GM15510 (cell line): ENCODE results near the gene MICAL3.

Source experiments
- POLR2A ChIP-seq: IDR thresholded peaks from 3 replicates; pipeline ENCODE4 v1.6.1; 2011; ENCODE audit warnings: borderline replicate concordance; ENCODE audit not compliant: insufficient read length; ENCODE audit errors: extremely low read depth

The MICAL3 gene

GRCh38 chr22:17787716-17788330 lies 236.5 kb downstream of the MICAL3 start:
- TF ChIP-seq POLR2A, result no peak

GRCh38 chr22:17787241-17787640 lies 237.1 kb downstream of the MICAL3 start:
- TF ChIP-seq POLR2A, result no peak

GRCh38 chr22:17786435-17787161 lies 237.8 kb downstream of the MICAL3 start:
- no peak for TF ChIP-seq POLR2A

GRCh38 chr22:17785185-17786184 lies 238.9 kb downstream of the MICAL3 start:
- no peak for TF ChIP-seq POLR2A

GRCh38 chr22:17784776-17785175 lies 239.6 kb downstream of the MICAL3 start:
- TF ChIP-seq POLR2A, result no peak

GRCh38 chr22:17783773-17784480 lies 240.4 kb downstream of the MICAL3 start:
- no peak for TF ChIP-seq POLR2A

- no peak for TF ChIP-seq POLR2A
Measured at GRCh38 chr22:17783312-17783711, 241.0 kb downstream of the MICAL3 start.

- TF ChIP-seq POLR2A, result no peak
Measured at GRCh38 chr22:17782621-17783020, 241.7 kb downstream of the MICAL3 start.

- no peak for TF ChIP-seq POLR2A
Measured at GRCh38 chr22:17782158-17782557, 242.2 kb downstream of the MICAL3 start.

GRCh38 chr22:17781319-17782031 lies 242.9 kb downstream of the MICAL3 start:
- TF ChIP-seq POLR2A, result peak; percentile 13

GRCh38 chr22:17780741-17781318 lies 243.5 kb downstream of the MICAL3 start:
- TF ChIP-seq POLR2A, result no peak

- no peak for TF ChIP-seq POLR2A
Measured at GRCh38 chr22:17780116-17780740, 244.1 kb downstream of the MICAL3 start.
